H1 (cell line): ENCODE measurements around the gene RENBP. TPM values are rescaled to one million over a fixed set of nuclear protein-coding genes. Genes with fewer than 3 reads are reported as not detected.

Source experiments
- CHD2 ChIP-seq: IDR thresholded peaks from 2 replicates; pipeline ENCODE4 v1.6.1; 2012; ENCODE audit warnings: low read length, improper control_type of control experiment
- EP300 ChIP-seq, 2 experiments: IDR thresholded peaks; 1 replicate in 1 of 2; 2 replicates in 1 of 2; pipeline ENCODE4 v1.6.1; 2011 to 2012; ENCODE audit warnings: low read depth in 2 of 2, low read length in 2 of 2, mild to moderate bottlenecking in 2 of 2, borderline replicate concordance in 1 of 2, inconsistent platforms in 1 of 2, moderate library complexity in 1 of 2
- EZH2 ChIP-seq: fragments of 200-600 bp; sonication (generic); IDR thresholded peaks from 2 replicates; pipeline ENCODE4 v1.7.1; 2012; ENCODE audit warnings: low read depth, mild to moderate bottlenecking, moderate library complexity, low read length, inconsistent platforms; ENCODE audit not compliant: severe bottlenecking
- FOSL1 ChIP-seq: IDR thresholded peaks from 2 replicates; pipeline ENCODE4 v1.6.1; 2011; ENCODE audit warnings: mild to moderate bottlenecking, low read depth, low read length, moderate library complexity; ENCODE audit not compliant: insufficient read depth
- HDAC2 ChIP-seq, 2 experiments: fragments of 300-600 bp in 1 of 2; sonication (generic) in 1 of 2; IDR thresholded peaks; 2 replicates each; pipeline ENCODE4 v1.6.1; 2011 to 2012; ENCODE audit warnings: low read depth in 2 of 2, low read length in 2 of 2, mild to moderate bottlenecking in 2 of 2, moderate library complexity in 2 of 2, borderline replicate concordance in 1 of 2, inconsistent platforms in 1 of 2
- POLR2A ChIP-seq, 2 experiments: IDR thresholded peaks; 1 replicate in 1 of 2; 2 replicates in 1 of 2; pipeline ENCODE4 v1.6.1; 2011; ENCODE audit warnings: low read depth in 2 of 2, low read length in 2 of 2, mild to moderate bottlenecking in 2 of 2; ENCODE audit errors: control extremely low read depth in 1 of 2
- RNF2 ChIP-seq: fragments of 200-900, 300-1000 bp; sonication (generic); IDR thresholded peaks from 2 replicates; pipeline ENCODE4 v1.7.1; 2016; ENCODE audit warnings: borderline replicate concordance, low read depth, mild to moderate bottlenecking, antibody characterized with exemption, low read length; ENCODE audit not compliant: poor library complexity, severe bottlenecking; ENCODE audit errors: missing control alignments
- SAP30 ChIP-seq: fragments of 300-600 bp; sonication (generic); IDR thresholded peaks from 2 replicates; pipeline ENCODE4 v1.7.1; 2012; ENCODE audit warnings: low read length, moderate library complexity, mild to moderate bottlenecking, inconsistent platforms; ENCODE audit not compliant: insufficient read depth, insufficient replicate concordance
- polyA plus RNA-seq, 7 experiments: library from polyadenylated mRNA; depleted of rRNA in 3 of 7; stranded (reverse) in 5 of 7; unstranded in 2 of 7; fragments of >200 nt in 5 of 7; fragments of 200-250 nt in 2 of 7; gene quantifications; 1 replicate in 5 of 7; 2 replicates in 1 of 7; 4 replicates in 1 of 7; pipeline versions ENCODE4 v1.2.1 to v1.2.3, GENCODE V29; 2011 to 2013; ENCODE audit warnings: missing spikeins in 2 of 7, mixed read lengths in 2 of 7
- total RNA-seq: library from RNA; stranded (reverse); fragmentation: NEBNext Ultra II Directional; extraction: Animal tissue kit (Norgen Biotek cat#: 25700); gene quantifications from 2 replicates; pipeline ENCODE4 v1.2.1, GENCODE V29; 2021
- TF ChIP-seq, protein P1 (sequence below): fragments of 300-600 bp; sonication (generic); IDR thresholded peaks from 2 replicates; pipeline ENCODE4 v1.7.1; 2012; ENCODE audit warnings: low read length, moderate library complexity, mild to moderate bottlenecking, inconsistent platforms; ENCODE audit not compliant: insufficient replicate concordance
- TF ChIP-seq, protein P2 (sequence below): IDR thresholded peaks from 2 replicates; pipeline ENCODE4 v1.6.1; 2012; ENCODE audit warnings: inconsistent platforms

The RENBP gene
- total and polyA plus RNA-seq, 2 of the 8 experiments (the other 6 are each of a cell fraction or from before 2014, with no cell fraction given) = 12.4 to 21.8 TPM

GRCh38 chrX:153889123-153889522, 55.3 kb downstream of the RENBP start (continued):
- TF ChIP-seq, protein P1, sequence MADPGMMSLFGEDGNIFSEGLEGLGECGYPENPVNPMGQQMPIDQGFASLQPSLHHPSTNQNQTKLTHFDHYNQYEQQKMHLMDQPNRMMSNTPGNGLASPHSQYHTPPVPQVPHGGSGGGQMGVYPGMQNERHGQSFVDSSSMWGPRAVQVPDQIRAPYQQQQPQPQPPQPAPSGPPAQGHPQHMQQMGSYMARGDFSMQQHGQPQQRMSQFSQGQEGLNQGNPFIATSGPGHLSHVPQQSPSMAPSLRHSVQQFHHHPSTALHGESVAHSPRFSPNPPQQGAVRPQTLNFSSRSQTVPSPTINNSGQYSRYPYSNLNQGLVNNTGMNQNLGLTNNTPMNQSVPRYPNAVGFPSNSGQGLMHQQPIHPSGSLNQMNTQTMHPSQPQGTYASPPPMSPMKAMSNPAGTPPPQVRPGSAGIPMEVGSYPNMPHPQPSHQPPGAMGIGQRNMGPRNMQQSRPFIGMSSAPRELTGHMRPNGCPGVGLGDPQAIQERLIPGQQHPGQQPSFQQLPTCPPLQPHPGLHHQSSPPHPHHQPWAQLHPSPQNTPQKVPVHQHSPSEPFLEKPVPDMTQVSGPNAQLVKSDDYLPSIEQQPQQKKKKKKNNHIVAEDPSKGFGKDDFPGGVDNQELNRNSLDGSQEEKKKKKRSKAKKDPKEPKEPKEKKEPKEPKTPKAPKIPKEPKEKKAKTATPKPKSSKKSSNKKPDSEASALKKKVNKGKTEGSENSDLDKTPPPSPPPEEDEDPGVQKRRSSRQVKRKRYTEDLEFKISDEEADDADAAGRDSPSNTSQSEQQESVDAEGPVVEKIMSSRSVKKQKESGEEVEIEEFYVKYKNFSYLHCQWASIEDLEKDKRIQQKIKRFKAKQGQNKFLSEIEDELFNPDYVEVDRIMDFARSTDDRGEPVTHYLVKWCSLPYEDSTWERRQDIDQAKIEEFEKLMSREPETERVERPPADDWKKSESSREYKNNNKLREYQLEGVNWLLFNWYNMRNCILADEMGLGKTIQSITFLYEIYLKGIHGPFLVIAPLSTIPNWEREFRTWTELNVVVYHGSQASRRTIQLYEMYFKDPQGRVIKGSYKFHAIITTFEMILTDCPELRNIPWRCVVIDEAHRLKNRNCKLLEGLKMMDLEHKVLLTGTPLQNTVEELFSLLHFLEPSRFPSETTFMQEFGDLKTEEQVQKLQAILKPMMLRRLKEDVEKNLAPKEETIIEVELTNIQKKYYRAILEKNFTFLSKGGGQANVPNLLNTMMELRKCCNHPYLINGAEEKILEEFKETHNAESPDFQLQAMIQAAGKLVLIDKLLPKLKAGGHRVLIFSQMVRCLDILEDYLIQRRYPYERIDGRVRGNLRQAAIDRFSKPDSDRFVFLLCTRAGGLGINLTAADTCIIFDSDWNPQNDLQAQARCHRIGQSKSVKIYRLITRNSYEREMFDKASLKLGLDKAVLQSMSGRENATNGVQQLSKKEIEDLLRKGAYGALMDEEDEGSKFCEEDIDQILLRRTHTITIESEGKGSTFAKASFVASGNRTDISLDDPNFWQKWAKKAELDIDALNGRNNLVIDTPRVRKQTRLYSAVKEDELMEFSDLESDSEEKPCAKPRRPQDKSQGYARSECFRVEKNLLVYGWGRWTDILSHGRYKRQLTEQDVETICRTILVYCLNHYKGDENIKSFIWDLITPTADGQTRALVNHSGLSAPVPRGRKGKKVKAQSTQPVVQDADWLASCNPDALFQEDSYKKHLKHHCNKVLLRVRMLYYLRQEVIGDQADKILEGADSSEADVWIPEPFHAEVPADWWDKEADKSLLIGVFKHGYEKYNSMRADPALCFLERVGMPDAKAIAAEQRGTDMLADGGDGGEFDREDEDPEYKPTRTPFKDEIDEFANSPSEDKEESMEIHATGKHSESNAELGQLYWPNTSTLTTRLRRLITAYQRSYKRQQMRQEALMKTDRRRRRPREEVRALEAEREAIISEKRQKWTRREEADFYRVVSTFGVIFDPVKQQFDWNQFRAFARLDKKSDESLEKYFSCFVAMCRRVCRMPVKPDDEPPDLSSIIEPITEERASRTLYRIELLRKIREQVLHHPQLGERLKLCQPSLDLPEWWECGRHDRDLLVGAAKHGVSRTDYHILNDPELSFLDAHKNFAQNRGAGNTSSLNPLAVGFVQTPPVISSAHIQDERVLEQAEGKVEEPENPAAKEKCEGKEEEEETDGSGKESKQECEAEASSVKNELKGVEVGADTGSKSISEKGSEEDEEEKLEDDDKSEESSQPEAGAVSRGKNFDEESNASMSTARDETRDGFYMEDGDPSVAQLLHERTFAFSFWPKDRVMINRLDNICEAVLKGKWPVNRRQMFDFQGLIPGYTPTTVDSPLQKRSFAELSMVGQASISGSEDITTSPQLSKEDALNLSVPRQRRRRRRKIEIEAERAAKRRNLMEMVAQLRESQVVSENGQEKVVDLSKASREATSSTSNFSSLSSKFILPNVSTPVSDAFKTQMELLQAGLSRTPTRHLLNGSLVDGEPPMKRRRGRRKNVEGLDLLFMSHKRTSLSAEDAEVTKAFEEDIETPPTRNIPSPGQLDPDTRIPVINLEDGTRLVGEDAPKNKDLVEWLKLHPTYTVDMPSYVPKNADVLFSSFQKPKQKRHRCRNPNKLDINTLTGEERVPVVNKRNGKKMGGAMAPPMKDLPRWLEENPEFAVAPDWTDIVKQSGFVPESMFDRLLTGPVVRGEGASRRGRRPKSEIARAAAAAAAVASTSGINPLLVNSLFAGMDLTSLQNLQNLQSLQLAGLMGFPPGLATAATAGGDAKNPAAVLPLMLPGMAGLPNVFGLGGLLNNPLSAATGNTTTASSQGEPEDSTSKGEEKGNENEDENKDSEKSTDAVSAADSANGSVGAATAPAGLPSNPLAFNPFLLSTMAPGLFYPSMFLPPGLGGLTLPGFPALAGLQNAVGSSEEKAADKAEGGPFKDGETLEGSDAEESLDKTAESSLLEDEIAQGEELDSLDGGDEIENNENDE = no peak
- TF ChIP-seq RNF2 (no peak), FOSL1 (no peak), SAP30 (no peak), EP300 (IDR thresholded peaks at IDR 0.05; ENCODE audit: borderline replicate concordance in 1 of 2, low read depth in 2 of 2, low read length in 2 of 2) (no peak), CHD2 (no peak), EZH2 (no peak), POLR2A (IDR thresholded peaks at IDR 0.05; ENCODE audit: control extremely low read depth in 1 of 2, low read depth in 2 of 2, low read length in 2 of 2) (no peak), HDAC2 (IDR thresholded peaks at IDR 0.05; ENCODE audit: borderline replicate concordance in 1 of 2, low read depth in 2 of 2, low read length in 2 of 2) (no peak)
- TF ChIP-seq, protein P2, sequence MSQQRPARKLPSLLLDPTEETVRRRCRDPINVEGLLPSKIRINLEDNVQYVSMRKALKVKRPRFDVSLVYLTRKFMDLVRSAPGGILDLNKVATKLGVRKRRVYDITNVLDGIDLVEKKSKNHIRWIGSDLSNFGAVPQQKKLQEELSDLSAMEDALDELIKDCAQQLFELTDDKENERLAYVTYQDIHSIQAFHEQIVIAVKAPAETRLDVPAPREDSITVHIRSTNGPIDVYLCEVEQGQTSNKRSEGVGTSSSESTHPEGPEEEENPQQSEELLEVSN = no peak
